GM15510 (cell line): Measurements from ENCODE around the gene DOCK1.

Experiments
- POLR2A ChIP-seq: IDR thresholded peaks from 3 replicates; pipeline ENCODE4 v1.6.1; 2011; ENCODE audit warnings: borderline replicate concordance; ENCODE audit not compliant: insufficient read length; ENCODE audit errors: extremely low read depth

DOCK1 gene

GRCh38 chr10:127046975-127047877, 142.0 kb downstream of the DOCK1 start:
- no peak for TF ChIP-seq POLR2A

DNA sequence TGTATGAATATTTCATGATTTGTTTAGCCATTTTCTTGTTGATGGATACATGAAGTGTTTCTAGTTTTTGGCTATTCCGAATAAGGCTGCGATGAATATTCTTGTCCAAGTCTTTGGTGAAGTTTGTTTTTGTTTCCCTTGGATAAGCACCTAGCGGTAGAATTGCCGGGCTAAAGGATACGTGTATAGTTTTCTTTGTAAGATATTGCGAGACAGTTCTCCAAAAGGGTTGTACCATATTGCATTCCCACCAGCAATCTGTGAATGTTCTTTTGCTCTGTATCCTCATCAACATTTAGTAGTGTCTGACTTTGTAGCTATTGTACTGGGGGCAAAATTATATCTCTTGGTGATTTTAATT, 142.6 kb downstream of the DOCK1 start:
- TF ChIP-seq POLR2A, result no peak

GRCh38 chr10:127048630-127049029, 143.4 kb downstream of the DOCK1 start:
- no peak for TF ChIP-seq POLR2A

DNA sequence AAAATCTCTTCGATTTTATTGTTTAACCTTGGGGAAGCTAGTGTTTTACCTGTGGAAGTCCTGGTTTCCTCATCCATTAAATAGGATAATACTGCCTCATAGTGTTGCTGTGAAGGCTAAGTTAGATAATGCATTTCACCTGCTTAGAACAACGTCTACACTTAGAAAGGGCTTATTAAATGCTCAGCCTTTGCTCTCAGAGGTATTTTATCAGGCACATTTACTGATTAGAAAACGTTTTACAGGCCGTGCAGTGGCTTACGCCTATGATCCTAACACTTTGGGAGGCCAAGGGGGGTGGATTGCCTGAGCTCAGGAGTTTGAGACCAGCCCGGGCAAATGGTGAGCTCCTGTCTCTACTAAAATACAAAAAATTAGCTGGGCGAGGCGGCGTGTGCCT, 146.8 kb downstream of the DOCK1 start:
- TF ChIP-seq POLR2A, result no peak

DNA sequence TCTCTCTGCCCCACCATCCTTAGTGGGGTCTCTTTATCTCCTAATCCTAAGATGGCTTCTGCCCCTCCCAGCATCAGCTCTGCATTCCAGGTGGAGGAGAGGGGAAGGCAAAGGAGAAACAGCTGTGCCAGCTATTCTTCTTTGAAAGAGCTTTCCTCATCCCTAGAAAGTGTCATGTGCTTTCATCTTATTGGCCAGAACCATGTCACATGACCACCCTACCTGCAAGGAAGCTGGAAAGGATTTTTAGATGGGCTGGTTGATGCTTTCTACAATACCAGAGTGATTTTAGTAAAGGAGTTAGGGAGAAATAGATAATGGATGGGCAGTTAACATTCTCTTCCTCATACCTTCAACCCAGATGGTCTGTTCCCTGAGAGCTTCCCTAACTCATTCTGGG, 150.0 kb downstream of the DOCK1 start:
- no peak for TF ChIP-seq POLR2A

DNA sequence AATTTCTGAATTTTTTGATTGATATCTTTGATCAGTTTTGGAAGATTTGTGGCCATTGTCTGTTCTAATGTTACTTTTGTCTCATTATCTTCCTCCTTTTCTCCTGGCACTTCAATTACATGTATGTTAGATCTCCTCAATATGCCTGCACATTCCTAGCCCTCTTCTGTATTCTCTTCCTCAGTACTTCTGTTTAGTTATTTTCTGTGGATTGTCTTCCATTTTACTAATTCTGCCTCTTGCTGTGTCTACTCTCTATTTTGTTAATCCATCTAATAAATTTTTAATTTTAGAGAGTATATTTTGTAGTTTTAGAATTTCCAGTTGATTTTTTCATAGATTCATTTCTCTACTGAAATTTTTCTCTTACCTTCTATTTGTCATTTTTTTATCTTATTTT, 154.1 kb downstream of the DOCK1 start:
- TF ChIP-seq POLR2A, result no peak

DNA sequence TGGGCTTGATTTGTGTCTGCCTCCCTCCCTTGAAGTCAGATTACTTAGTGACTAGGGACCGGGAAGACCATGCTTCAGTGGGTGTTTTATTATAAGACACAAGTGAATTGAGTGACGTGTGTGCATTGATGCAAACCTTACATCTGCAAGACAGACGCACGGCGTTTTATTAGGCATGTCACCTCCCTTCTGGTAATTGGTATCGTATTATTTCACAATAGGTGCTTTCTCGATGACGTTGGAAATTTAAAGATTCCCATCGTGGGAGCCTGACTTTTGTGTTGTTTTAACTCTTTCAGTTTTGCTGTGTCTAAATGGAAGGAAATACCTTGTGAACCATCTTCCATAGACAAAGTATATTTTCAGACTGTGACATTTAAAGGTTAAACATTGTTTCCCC, 158.5 kb downstream of the DOCK1 start:
- no peak for TF ChIP-seq POLR2A

- TF ChIP-seq POLR2A, result no peak
These were observed 159.2 kb downstream of the DOCK1 start for GRCh38 chr10:127064474-127064873.

GRCh38 chr10:127067542-127068194, 162.4 kb downstream of the DOCK1 start:
- TF ChIP-seq POLR2A, result no peak

DNA sequence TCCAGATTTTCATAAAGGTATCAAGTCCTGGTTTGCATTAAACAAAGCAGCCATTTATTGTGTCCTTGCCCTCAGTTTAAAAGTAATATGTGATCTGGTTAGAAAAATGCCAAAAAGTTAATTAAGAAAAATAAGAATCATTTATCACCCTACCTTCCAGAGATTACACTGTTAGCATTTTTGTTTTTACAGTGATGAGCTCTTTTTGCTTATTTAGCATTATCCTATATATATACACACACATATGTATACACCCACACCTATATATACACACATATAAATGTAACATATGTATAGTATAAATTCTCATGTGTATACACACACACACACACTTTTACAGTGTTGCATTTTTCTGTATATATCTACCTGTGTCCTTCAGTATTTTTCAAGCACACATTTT, 163.3 kb downstream of the DOCK1 start:
- no peak for TF ChIP-seq POLR2A

DNA sequence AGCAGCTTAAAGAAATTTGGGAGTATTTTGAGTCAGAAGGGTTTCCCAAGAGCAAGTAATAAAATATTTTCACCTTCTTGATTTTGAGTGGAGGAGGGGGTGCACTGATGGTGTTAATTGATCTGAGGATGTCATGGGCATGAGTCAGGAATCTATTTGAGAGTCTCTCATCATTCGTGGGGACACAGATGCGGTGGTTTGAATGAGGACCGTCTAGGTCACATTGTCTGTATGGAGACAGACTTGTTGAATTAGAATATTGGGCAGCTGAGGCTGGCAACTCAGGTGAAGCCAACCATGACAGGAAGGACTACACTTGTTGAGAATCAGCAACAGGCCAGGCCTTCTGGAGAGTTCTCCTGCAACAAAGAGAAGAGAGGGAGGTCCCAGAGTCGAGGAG, 164.2 kb downstream of the DOCK1 start:
- TF ChIP-seq POLR2A, result no peak

GRCh38 chr10:127071126-127071525, 165.9 kb downstream of the DOCK1 start:
- no peak for TF ChIP-seq POLR2A

DNA sequence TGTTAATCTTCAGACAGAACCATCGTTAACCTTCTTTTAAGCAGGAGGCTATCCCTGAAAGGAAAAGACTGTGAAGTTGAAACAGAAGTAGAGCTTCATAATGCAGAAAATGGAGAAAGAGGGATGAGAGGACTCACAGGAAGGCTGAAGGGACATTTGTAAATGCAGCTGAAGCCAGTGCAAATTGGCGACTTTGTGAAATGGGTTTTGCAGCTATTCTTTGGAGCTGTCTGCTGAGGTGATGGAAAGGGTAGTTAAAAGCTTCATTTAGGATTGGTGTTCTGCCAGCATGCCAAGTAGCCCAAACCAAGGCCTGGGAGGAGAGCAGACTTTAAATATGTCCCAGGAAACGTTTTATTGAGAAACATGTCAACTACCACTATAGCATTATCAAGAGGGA, 168.4 kb downstream of the DOCK1 start:
- no peak for TF ChIP-seq POLR2A

GRCh38 chr10:127079392-127079791, 174.2 kb downstream of the DOCK1 start:
- no peak for TF ChIP-seq POLR2A

DNA sequence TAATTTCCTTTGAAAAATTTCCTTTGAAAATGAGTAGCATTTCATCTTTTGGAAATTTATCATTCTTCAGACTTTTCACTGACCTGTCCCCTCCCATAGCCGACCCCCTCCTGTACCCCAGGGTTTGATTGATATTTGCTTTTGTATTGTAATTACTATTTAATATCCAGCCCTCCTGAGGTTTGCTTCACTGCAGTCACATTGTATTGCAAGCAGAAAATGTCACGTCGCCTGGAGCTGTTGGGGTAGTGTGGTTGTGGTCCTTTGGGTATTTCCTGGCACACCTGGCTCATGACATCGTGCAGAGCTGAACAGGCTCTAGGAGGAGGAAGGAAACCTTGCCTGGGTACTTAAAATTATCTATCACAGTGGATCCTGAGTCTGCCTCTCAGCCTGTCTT, 175.1 kb downstream of the DOCK1 start:
- no peak for TF ChIP-seq POLR2A

DNA sequence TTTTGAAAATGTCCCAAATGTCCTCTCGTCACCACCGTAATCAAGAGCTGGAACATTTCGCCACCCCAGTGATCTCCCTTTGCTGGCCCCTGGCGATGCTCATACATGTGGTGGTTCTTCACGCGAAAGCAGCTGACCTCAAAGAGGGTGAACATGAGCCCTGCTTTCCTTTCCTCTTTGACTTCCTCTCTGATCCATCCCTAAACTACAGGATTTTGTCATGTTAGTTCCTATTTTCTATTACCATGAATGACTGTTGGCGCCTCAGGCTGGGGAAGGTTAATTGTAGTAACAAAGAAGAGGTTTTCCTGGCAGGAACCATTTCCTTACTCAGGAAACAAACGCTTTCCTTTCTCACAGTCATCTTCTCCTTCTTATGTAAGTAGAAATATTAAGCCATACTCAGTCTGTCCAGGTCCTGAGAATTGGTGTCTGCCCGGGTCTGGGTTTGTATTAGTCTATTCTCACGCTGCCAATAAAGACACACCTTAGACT, 176.7 kb downstream of the DOCK1 start:
- no peak for TF ChIP-seq POLR2A
